GM18517 (cell line): ENCODE measurements around the gene MED29.
A peak's percentile ranks its signal among the peaks of the same experiment; 100 is the strongest.

Experiments
- ATAC-seq: cut with Tn5 transposase; IDR thresholded peaks from one replicate; pipeline ENCODE4 v1.9.1; 2021; ENCODE audit warnings: mild to moderate bottlenecking, moderate library complexity; ENCODE audit not compliant: unreplicated experiment

Gene MED29

DNA sequence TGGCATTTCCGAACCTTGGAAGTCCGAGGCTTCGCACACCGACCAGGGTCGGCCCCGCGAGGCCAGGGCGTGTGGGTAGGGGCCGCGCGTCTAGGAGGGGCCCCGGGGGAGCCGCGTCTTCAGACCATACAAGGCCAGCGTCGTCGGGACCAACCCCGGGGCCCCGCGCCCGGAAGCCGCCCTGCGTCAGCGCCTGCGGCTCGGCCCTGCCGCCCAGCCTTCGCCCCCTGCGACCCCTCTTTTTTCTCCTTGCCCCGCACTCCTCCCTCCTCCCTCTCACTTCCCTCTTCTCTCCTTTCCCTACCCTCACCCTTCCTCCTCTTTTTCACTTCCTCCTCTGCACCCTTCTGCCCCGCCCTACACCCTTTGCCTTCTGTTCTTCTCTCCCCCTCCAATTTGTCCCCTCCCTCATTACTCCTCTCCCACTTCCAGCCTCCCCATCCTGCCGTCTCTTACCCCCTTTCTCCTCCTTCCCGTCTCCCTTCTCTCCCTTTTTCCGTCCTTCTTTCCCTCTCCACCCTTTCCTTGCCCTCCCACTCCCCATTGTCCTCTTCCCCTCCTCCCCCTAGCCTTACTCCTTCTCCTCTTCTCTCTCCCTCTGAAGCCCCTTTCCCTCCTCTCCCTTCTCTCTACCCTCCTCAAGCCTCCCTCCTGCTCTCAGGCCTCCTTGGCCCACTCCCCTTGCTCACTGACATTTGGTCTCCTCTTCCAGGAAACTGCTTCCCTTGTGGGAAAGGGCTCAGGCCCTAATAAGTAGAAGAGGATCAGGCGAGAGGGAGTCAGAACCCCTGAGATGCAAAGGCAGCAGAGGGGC is 19.0 kb downstream of the MED29 start:
- ATAC-seq, result no peak

GRCh38 chr19:39410831-39411080 is 19.6 kb downstream of the MED29 start:
- no peak for ATAC-seq

DNA sequence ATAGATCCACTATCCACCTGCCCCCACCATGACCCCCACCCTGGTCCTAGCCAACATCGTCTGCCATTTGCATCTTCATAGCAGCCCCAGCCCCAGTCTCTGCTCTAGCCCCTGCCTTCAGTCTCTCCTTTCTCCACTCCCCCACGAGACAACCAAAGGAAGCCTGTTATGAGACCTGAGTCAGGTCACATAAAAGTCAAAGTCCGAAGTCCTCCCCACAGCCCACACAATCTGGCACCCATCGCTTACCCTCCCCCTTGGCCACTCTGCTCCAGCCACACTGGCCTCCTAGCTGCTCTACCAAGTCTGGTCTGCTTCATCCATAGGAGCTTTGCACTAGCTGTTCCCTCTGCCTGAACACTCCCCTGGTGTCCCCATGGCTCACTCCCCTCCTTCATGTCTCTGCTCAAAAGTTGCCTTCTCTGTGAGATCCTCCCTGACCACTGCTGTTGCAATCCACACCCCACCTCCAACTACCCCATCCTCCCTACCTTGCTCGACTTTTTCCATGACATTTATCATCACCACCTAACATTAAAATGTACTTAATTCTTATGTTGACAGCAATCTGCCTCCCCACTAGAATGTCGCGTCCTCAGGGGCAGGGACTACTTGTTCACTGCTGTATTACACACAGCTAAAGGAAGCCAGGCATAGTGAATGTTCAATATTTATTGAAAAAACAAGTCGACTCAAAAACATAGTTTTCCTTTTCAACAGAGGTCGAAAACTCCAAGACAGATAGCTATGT is 20.1 kb downstream of the MED29 start:
- no peak for ATAC-seq

GRCh38 chr19:39411832-39412099 is 20.6 kb downstream of the MED29 start:
- ATAC-seq, result peak; percentile 31

DNA sequence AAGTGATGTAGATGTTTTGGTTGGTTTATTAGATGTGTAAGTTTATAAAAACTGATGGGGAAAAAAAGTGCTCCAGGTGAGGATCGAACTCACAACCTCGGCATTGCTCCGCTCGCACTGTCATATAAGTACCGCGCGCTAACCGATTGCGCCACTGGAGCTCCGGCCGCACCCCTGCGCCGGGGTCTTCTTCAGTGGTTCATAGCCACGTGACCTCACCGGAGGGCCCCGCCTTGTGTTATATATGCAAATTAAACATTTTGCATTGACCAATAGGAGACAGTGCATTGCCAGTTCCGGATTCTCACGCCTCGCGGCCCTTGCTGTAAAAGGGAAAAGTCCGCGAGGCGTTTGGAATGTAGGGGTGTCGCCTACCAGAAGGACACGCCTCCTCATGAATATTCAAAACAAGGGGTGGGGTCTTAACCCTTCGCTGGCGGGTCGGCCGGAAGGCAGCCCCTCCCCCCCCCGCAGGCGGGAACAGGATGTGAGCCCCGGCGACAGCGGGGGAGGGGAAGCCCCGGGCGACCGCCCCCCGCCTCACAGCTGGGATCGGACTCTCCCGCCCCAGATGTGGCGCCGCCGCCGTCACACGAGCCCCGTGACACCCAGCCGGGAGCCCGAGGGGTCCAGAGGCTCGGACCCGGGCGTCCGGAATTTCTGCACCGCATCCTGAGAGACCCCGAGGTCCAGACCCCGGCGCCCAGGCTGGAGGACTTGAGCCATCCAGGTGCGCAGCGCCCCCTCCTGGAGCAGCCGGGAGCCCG is 21.1 kb downstream of the MED29 start, which contains the start of gene PLEKHG2:
TSS of gene PLEKHG2 (plus strand) at position 570 of the 767 bp plus-strand sequence. CDS start 1,418 bp downstream, outside the sequence.
- peak; percentile 59 for ATAC-seq

GRCh38 chr19:39412867-39413271 is 21.7 kb downstream of the MED29 start:
- ATAC-seq, result no peak

GRCh38 chr19:39413272-39413910 is 22.2 kb downstream of the MED29 start:
- no peak for ATAC-seq

- no peak for ATAC-seq
Measured at GRCh38 chr19:39413911-39414608, 22.9 kb downstream of the MED29 start.

DNA sequence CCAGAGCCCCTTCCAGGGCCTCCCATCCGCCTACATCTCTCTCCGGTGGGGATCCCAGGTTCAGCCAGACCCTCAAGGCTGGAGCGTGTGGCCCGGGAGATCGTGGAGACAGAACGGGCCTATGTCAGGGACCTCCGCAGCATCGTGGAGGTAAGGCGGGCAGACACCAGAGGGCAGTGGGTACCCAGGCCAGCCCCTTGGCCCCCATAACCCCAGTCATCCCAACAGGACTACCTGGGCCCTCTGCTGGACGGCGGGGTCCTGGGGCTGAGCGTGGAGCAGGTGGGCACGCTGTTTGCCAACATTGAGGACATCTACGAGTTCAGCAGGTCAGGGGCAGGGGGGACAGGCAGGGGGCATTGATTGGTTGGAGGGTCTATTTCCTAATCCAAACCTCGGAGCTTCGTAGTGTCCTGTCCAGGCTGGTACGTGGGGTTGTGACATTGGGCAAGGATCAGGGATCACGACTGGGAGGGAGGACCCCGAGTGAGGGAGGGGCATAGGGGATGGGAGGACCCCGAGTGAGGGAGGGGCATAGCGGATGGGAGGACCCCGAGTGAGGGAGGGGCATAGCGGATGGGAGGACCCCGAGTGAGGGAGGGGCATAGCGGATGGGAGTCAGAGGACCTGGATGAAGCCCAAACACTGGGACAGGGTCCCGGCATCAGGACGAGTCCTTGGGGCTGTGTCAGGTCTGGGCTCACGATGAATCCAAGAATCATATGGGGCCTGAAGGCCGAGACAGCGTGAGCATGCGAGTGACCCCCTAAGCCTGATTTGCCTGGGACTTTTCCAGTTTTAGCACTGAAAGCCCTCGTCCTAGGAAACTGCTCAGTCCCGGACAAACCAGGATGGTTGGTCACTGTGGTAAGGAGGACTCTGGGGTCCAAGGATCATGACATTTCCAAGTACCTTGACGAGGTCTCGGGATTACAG is 24.2 kb downstream of the MED29 start:
- ATAC-seq, result no peak

GRCh38 chr19:39416152-39417120 is 25.3 kb downstream of the MED29 start:
- ATAC-seq, result no peak

GRCh38 chr19:39417463-39418181 is 26.4 kb downstream of the MED29 start:
- no peak for ATAC-seq

DNA sequence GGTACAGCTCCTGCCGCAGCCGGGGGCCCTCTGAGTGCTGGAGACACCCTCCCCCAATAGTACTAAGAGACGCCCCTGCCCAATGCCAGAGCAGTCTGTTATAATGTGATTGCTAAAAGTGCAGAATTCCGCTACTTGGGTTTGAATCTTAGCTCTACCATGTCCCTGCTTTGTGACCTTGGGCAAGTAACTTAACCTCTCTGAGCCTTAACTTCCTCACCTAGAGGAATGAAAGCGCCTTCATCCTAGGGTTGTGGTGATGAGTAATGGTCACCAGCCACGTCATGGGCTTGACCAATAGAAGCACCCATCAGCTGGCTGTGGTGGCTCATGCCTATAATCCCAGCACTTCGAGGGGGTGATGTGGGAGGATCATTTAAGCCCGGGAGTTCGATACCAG is 27.8 kb downstream of the MED29 start:
- ATAC-seq, result no peak

DNA sequence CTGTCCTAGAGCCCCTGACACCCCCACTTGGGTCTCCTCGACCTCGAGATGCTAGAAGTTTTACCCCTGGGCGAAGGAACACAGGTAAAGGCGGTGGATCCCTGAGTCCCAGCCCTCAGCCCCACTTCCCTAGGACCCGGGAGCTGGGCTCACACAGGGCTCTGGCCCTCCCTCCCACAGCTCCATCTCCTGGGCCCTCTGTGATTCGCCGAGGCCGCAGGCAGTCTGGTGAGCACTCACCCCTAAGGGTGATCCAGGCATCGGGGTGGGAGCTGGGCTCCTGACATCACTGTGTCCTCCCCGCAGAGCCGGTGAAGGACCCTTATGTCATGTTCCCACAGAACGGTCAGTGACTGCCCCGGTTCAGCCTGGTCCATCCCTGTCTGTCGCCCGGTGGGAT is 29.6 kb downstream of the MED29 start:
- no peak for ATAC-seq

DNA sequence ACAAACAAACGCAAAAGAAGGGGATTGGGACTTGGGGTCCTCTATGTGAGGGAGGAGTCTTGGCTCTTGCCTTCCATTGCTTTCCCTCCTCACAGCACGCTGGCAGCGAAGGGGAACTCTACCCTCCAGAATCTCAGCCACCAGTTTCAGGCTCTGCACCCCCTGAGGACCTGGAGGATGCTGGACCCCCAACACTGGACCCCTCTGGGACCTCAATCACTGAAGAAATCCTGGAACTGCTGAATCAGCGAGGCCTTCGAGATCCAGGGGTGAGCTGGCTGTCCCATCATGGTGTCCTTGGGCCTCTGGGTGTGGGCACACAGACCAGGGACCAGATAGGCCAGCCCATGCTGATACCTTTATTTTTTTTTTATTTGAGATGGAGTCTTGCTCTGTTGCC is 30.8 kb downstream of the MED29 start:
- no peak for ATAC-seq

- ATAC-seq, result no peak
Measured at GRCh38 chr19:39423258-39424086, 32.3 kb downstream of the MED29 start.

GRCh38 chr19:39424934-39425333 is 33.8 kb downstream of the MED29 start:
- ATAC-seq, result no peak

DNA sequence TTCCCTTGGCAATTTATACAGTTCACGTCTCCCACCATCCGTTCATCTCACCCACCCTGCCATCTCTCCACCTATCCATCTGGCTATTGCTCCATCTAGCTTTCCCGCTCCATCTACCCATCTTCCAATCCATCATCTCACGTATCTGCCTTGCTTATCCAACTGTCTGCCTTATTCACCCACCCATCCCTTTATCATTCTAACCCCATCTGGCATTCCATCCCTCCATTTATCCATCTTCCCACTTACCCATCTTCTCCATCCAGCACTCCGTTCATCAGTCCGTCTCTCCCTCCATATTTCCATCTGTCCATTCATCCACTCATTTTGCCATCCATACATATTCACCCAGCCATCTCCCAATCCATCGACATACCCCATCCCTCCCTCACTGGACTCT is 34.6 kb downstream of the MED29 start:
- no peak for ATAC-seq
